Ishikawa (cell line): Measurements from ENCODE around the gene VCP.

Experiments
- EGR1 ChIP-seq: IDR thresholded peaks from 2 replicates; pipeline ENCODE4 v1.6.1; 2012
- RAD21 ChIP-seq: IDR thresholded peaks from 2 replicates; pipeline ENCODE4 v1.6.1; 2012; ENCODE audit warnings: low read depth
- TCF12 ChIP-seq: IDR thresholded peaks from 2 replicates; pipeline ENCODE4 v1.6.1; 2012; ENCODE audit warnings: low read depth

DNA sequence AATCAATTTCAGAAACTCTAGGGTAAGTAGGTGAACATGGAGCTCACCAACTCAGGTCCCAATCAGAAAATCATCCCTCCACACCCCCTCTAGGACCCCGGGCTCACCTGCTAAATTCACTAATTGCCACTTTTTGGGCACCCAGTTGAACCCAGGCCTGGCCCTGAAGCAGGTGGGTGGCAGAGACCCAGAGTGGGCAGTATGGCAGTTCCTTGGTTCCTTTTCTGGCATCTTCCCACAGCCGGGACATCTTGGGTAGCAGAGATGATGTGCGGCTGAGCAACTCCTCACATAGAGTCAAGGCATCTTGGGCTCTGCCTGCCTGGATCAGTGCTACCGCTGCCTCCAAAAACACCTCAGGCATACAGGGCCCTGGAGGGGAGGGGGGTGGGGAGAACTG lies 2.9 kb upstream of the VCP start:
- TF ChIP-seq RAD21, result no peak
- TF ChIP-seq EGR1, result no peak
- no peak for TF ChIP-seq TCF12
